IPS-15b (cell line): ENCODE results near the gene CDC42BPB.

ENCODE experiments used
- H3K27me3 ChIP-seq: one replicate; pipeline ENCODE4 v1.6.1; 2013; ENCODE audit warnings: low read length; ENCODE audit not compliant: control insufficient read depth, insufficient read depth
- H3K36me3 ChIP-seq: one replicate; pipeline ENCODE4 v1.6.1; 2013; ENCODE audit warnings: low read length; ENCODE audit not compliant: control insufficient read depth, insufficient read depth
- H3K4me1 ChIP-seq: one replicate; pipeline ENCODE4 v1.6.1; 2013; ENCODE audit warnings: mild to moderate bottlenecking, low read length; ENCODE audit not compliant: control insufficient read depth, insufficient read depth
- H3K4me3 ChIP-seq: one replicate; pipeline ENCODE4 v1.5.1; 2013; ENCODE audit warnings: low read depth, low read length
- H3K9ac ChIP-seq: one replicate; pipeline ENCODE4 v1.6.1; 2013; ENCODE audit warnings: low read depth, mild to moderate bottlenecking, low read length
- H3K9me3 ChIP-seq: one replicate; pipeline ENCODE4 v1.6.1; 2013; ENCODE audit warnings: mild to moderate bottlenecking, low read length; ENCODE audit not compliant: control insufficient read depth, insufficient read depth

CDC42BPB gene

DNA sequence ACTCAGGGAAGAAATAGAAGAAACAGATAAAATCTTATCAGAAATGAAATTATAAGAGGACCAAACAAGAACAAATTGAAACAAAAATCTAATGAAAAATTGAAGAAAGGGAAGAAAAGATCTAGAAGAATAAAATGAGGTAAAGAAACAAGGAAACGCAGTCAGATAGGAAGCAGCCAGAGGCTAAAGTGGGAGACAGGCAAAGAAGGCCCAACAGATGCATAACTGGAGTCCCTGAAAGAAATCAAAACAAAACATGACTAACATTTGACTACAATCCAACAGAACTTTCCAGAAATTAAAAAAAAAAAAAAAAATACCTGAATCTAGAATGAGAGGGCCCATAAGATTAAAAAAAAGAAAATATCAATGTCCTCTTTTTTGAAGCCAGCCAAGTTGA is 69.3 kb downstream of the CDC42BPB start:
- Histone ChIP-seq H3K36me3 (peaks cover 32% of the 10 kb centered on the region), H3K9me3 (no peaks in the 10 kb centered on the region)

DNA sequence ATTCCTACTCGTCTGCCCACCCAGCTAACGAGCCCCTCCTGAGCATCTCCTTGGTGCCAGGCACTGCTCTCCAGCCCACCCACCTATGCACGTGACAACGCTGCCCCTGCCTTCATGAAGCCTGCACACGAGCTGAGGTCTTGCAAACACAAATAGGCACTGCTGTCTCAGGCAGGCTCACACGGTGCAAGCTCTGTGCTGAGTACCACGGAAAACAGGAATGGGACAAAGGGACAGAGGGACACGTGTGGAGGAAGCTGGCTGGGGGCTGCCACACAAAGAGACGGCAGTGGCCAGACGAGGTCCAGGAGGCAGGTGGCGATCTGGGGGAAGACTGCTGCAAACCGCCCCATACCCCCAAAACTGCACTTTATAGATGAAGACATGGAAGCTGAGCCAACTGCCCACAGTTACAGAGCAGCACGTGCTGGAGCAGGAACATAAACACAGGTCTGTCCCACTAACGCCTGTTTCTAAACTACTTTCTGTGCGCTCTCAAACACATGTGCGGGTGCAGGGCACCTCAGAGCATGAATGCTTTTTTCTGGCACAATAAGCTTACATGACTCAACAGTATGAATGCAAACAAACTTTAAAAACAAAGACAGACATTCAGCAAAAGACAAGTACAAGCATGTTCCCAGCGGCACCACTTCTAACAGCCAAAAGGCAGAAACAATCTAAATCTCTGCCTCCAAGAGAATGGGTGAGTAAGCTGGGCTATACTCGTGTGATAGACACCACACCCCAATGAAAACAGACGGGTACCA is 70.4 kb downstream of the CDC42BPB start:
- no peaks in the 10 kb centered on the region for H3K27me3 ChIP-seq
- no peaks in the 10 kb centered on the region for H3K4me1 ChIP-seq
- H3K4me3 ChIP-seq: no peak overlapping the region
- H3K9ac ChIP-seq: no peak overlapping the region
- H3K9me3 ChIP-seq: no peaks in the 10 kb centered on the region
- peaks cover 33% of the 10 kb centered on the region for H3K36me3 ChIP-seq

More for the DNA sequence above, 69.3 kb downstream of the CDC42BPB start:
- no peaks in the 10 kb centered on the region for H3K27me3 ChIP-seq
- no peak overlapping the region for H3K4me3 ChIP-seq
- H3K4me1 ChIP-seq: no peaks in the 10 kb centered on the region
- H3K9ac ChIP-seq: no peak overlapping the region

DNA sequence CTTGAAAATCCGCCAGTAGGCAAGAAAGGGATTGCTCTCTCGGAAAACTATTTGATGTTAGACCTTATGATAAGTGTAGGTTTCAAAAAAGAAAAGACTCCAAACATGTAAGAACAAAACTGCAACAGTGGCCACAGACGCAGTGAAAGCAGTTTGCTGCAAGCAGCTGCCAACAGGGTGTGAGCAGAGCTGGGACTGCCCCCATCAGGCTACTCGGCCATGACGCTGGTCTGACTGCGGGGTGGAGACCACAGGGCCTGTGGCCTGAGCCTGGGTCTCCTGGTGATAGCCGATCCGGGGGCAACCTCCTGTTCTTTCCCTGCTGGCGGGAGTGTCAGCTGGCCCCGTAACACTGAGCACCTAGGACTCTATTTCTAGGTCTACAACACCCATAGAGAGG is 71.7 kb downstream of the CDC42BPB start:
- H3K4me3 ChIP-seq: no peak overlapping the region
- no peak overlapping the region for H3K9ac ChIP-seq
- peaks cover 45% of the 10 kb centered on the region for H3K36me3 ChIP-seq
- no peaks in the 10 kb centered on the region for H3K9me3 ChIP-seq
- no peaks in the 10 kb centered on the region for H3K27me3 ChIP-seq
- no peaks in the 10 kb centered on the region for H3K4me1 ChIP-seq

- H3K4me1 ChIP-seq: no peaks in the 10 kb centered on the region
- H3K9ac ChIP-seq: no peak overlapping the region
- H3K36me3 ChIP-seq: peaks cover 47% of the 10 kb centered on the region
- H3K4me3 ChIP-seq: no peak overlapping the region
- no peaks in the 10 kb centered on the region for H3K27me3 ChIP-seq
- H3K9me3 ChIP-seq: no peaks in the 10 kb centered on the region
Measured at GRCh38 chr14:102984336-102985102, 72.8 kb downstream of the CDC42BPB start.

GRCh38 chr14:102983496-102983895 is 73.9 kb downstream of the CDC42BPB start:
- H3K4me1 ChIP-seq: no peaks in the 10 kb centered on the region
- H3K9ac ChIP-seq: no peak overlapping the region
- H3K27me3 ChIP-seq: no peaks in the 10 kb centered on the region
- no peak overlapping the region for H3K4me3 ChIP-seq
- peaks cover 47% of the 10 kb centered on the region for H3K36me3 ChIP-seq
- H3K9me3 ChIP-seq: no peaks in the 10 kb centered on the region

GRCh38 chr14:102982852-102983470 is 74.4 kb downstream of the CDC42BPB start:
- H3K4me3 ChIP-seq: no peak overlapping the region
- H3K9ac ChIP-seq: no peak overlapping the region
- peaks cover 47% of the 10 kb centered on the region for H3K36me3 ChIP-seq
- no peaks in the 10 kb centered on the region for H3K4me1 ChIP-seq
- no peaks in the 10 kb centered on the region for H3K27me3 ChIP-seq
- H3K9me3 ChIP-seq: no peaks in the 10 kb centered on the region

DNA sequence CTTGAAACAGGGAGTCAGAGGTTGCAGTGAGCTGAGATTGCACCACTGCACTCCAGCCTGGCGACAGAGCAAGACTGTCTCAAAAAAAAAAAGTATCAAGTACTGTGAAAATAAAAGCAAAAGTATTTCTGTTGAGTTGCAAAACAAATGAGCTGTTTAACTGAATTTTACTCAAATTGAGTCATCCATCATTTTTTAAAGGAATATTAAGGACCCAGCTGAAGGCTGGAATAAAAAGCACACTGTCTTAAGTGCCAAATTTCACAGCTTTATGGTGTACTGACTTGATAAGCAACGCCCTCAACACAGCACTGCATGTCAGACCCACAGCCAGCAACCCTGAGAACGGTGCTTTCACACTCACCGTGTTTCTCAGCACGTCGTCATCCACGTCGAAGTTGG is 76.9 kb downstream of the CDC42BPB start:
- H3K4me3 ChIP-seq: no peak overlapping the region
- no peaks in the 10 kb centered on the region for H3K27me3 ChIP-seq
- peaks cover 45% of the 10 kb centered on the region for H3K36me3 ChIP-seq
- H3K9ac ChIP-seq: no peak overlapping the region
- H3K4me1 ChIP-seq: no peaks in the 10 kb centered on the region
- no peaks in the 10 kb centered on the region for H3K9me3 ChIP-seq

- Histone ChIP-seq H3K27me3 (no peaks in the 10 kb centered on the region), H3K9me3 (no peaks in the 10 kb centered on the region), H3K36me3 (peaks cover 40% of the 10 kb centered on the region), H3K9ac (no peak overlapping the region), H3K4me3 (no peak overlapping the region), H3K4me1 (no peaks in the 10 kb centered on the region)
Measured at GRCh38 chr14:102979406-102979805, 77.9 kb downstream of the CDC42BPB start.

- H3K4me3 ChIP-seq: no peak overlapping the region
- H3K9me3 ChIP-seq: no peaks in the 10 kb centered on the region
- peaks cover 49% of the 10 kb centered on the region for H3K36me3 ChIP-seq
- H3K9ac ChIP-seq: no peak overlapping the region
- no peaks in the 10 kb centered on the region for H3K4me1 ChIP-seq
- H3K27me3 ChIP-seq: no peaks in the 10 kb centered on the region
Measured at GRCh38 chr14:102977475-102977874, 79.9 kb downstream of the CDC42BPB start.

DNA sequence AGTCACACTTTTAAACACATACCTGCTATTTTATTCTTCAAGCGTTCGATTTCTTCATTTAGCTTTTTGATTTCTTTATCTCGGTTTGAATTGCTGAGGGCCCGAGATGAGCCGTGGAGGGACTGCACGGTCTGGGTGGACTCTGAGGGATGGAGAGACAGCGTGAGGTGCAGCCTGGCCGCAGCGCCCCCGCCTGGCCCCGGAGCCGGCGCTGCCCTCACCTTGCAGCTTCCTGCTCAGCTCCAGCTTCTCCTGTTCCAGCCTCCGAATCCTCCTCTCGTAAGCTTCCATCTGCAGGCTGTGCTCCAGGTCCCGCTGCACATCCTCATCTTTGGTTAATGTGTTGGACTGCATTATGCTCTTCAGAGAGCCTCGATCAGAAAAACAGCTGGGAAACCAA is 81.7 kb downstream of the CDC42BPB start:
- Histone ChIP-seq H3K27me3 (no peaks in the 10 kb centered on the region), H3K36me3 (peaks cover 44% of the 10 kb centered on the region), H3K4me1 (no peaks in the 10 kb centered on the region), H3K9me3 (no peaks in the 10 kb centered on the region), H3K4me3 (no peak overlapping the region), H3K9ac (no peak overlapping the region)

DNA sequence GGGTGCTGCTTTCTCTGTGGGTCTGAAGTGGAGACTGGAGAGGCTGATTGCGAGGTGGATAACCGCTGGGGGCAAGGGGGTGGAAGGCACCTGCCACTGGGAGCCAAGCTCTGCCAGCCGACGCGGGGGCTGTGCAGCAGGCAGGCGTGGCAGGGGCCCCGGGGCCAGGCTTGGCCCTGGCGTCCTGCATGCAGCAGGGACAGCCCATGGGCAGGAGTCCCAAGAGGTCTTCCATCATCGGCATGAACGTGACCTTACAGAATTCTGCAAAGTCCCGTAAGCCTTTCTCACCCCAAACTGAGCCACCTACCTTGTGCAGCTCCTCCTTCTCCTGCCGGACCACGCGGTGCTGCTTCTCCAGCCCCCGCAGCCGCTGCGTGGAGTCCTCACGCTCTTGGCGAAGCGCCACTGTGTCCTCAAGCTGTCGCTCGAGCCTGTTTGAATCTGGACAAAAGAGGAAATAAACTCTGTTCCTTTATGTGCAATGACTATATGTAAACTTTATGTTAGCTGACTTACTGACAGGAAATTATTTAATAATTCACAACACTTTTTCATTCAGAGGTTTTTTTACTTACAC is 83.6 kb downstream of the CDC42BPB start:
- Histone ChIP-seq H3K4me1 (no peaks in the 10 kb centered on the region), H3K36me3 (peaks cover 52% of the 10 kb centered on the region), H3K27me3 (no peaks in the 10 kb centered on the region), H3K9ac (no peak overlapping the region), H3K9me3 (no peaks in the 10 kb centered on the region), H3K4me3 (no peak overlapping the region)
